ENCODE measurements around the gene TRDMT1. TPM values are rescaled to one million over a fixed set of nuclear protein-coding genes. Genes with fewer than 3 reads are reported as not detected.

Gene TRDMT1
- total RNA-seq, 1 experiment from 2014 or later, result 10.3 TPM

GRCh38 chr10:17229717-17229966 lies 28.2 kb upstream of the TRDMT1 start:
- H3K4me1 Mint-ChIP-seq (ENCODE audit: low read depth, unreplicated experiment), result peaks cover 9% of the 10 kb centered on the region
- BruUV-seq (replicated peaks), result no TSS peak

GRCh38 chr10:17229016-17229716 lies 27.7 kb upstream of the TRDMT1 start:
- TSS peak; percentile 39 for BruUV-seq (replicated peaks)
- CTCF ChIA-PET, result interaction anchor here (0.5 to 3.0 kb wide), 7 partner anchors 14 to 412 kb away, joined by 3 to 19 read pairs (median 5); partner anchors contain the start of genes RSU1 and TRDMT1
- H3K9me3 Mint-ChIP-seq (ENCODE audit: low read depth, unreplicated experiment), result no peaks in the 10 kb centered on the region
- peaks cover 9% of the 10 kb centered on the region for H3K4me1 Mint-ChIP-seq (ENCODE audit: low read depth, unreplicated experiment)
- intact Hi-C loops (cut with micrococcal nuclease; ENCODE audit: unreplicated experiment), result no loop called here
- H3K36me3 Mint-ChIP-seq (ENCODE audit: insufficient read depth, unreplicated experiment), result peaks cover 68% of the 10 kb centered on the region
- TF ChIP-seq CTCF (IDR thresholded peaks at IDR 0.05; ENCODE audit: unreplicated experiment), result no peak
- peak overlapping the region; percentile 73 for H3K27ac Mint-ChIP-seq (ENCODE audit: unreplicated experiment)
- peak; percentile 70 for DNase-seq
- peak overlapping the region; percentile 95 for H3K4me3 Mint-ChIP-seq (ENCODE audit: low read depth, unreplicated experiment)
- no peaks in the 10 kb centered on the region for H3K27me3 Mint-ChIP-seq (ENCODE audit: unreplicated experiment)

More at GRCh38 chr10:17229717-17229966, 28.2 kb upstream of the TRDMT1 start:
- peaks cover 73% of the 10 kb centered on the region for H3K36me3 Mint-ChIP-seq (ENCODE audit: insufficient read depth, unreplicated experiment)
- no peak for DNase-seq
- TF ChIP-seq CTCF (IDR thresholded peaks at IDR 0.05; ENCODE audit: unreplicated experiment), result no peak
- intact Hi-C loops (cut with micrococcal nuclease; ENCODE audit: unreplicated experiment), result no loop called here
- CTCF ChIA-PET, result interaction anchor here (0.5 to 3.0 kb wide), 8 partner anchors 14 to 412 kb away, joined by 3 to 19 read pairs (median 6); partner anchors contain the start of genes RSU1 and TRDMT1
- H3K4me3 Mint-ChIP-seq (ENCODE audit: low read depth, unreplicated experiment), result peak overlapping the region; percentile 95
- H3K27ac Mint-ChIP-seq (ENCODE audit: unreplicated experiment), result peak overlapping the region; percentile 73
- no peaks in the 10 kb centered on the region for H3K9me3 Mint-ChIP-seq (ENCODE audit: low read depth, unreplicated experiment)
- H3K27me3 Mint-ChIP-seq (ENCODE audit: unreplicated experiment), result no peaks in the 10 kb centered on the region

GRCh38 chr10:17228091-17229015 lies 26.9 kb upstream of the TRDMT1 start, which contains the start of gene VIM:
Gene VIM, plus strand, starts transcription at chr10:17228241. Its CDS starts 1,182 bp downstream, at chr10:17229423.
- no TSS peak for BruUV-seq (replicated peaks)
- Mint-ChIP-seq H3K27ac (ENCODE audit: unreplicated experiment) (peak within 1 kb of the TSS; percentile 73), H3K9me3 (ENCODE audit: low read depth, unreplicated experiment) (no peaks in the 10 kb centered on the region), H3K27me3 (ENCODE audit: unreplicated experiment) (no peaks in the 10 kb centered on the region), H3K4me1 (ENCODE audit: low read depth, unreplicated experiment) (peaks cover 9% of the 10 kb centered on the region), H3K36me3 (ENCODE audit: insufficient read depth, unreplicated experiment) (peaks cover 62% of the 10 kb centered on the region), H3K4me3 (ENCODE audit: low read depth, unreplicated experiment) (peak within 1 kb of the TSS; percentile 95)
- CTCF ChIA-PET, result interaction anchor here (3.0 kb wide), 1 partner anchor 25 kb away, joined by 9 read pairs; no protein-coding TSS in a partner anchor
- peak; percentile 90 for DNase-seq
- intact Hi-C loops (cut with micrococcal nuclease; ENCODE audit: unreplicated experiment), result loop anchor here (1.0 kb wide), 2 partner anchors 12 to 335 kb away; no protein-coding TSS in a partner anchor
- no peak for TF ChIP-seq CTCF (IDR thresholded peaks at IDR 0.05; ENCODE audit: unreplicated experiment)

- peaks cover 57% of the 10 kb centered on the region for H3K36me3 Mint-ChIP-seq (ENCODE audit: insufficient read depth, unreplicated experiment)
- H3K27me3 Mint-ChIP-seq (ENCODE audit: unreplicated experiment), result no peaks in the 10 kb centered on the region
- H3K27ac Mint-ChIP-seq (ENCODE audit: unreplicated experiment), result peak overlapping the region; percentile 73
- peak overlapping the region; percentile 95 for H3K4me3 Mint-ChIP-seq (ENCODE audit: low read depth, unreplicated experiment)
- intact Hi-C loops (cut with micrococcal nuclease; ENCODE audit: unreplicated experiment), result loop anchor here (1.0 kb wide), 2 partner anchors 11 to 334 kb away; no protein-coding TSS in a partner anchor
- H3K4me1 Mint-ChIP-seq (ENCODE audit: low read depth, unreplicated experiment), result peaks cover 12% of the 10 kb centered on the region
- no peaks in the 10 kb centered on the region for H3K9me3 Mint-ChIP-seq (ENCODE audit: low read depth, unreplicated experiment)
- no peak for DNase-seq
- peak; percentile 36 for TF ChIP-seq CTCF (IDR thresholded peaks at IDR 0.05; ENCODE audit: unreplicated experiment)
- TSS peak; percentile 19 for BruUV-seq (replicated peaks)
- CTCF ChIA-PET, result no interaction called here
These were observed 26.1 kb upstream of the TRDMT1 start for GRCh38 chr10:17227367-17228090.
